Astrocyte of the spinal cord (primary cell): ENCODE data around the gene UAP1L1.

Source experiments
- DNase-seq: peaks from one replicate; pipeline ENCODE4 v3.0.0; 2011; ENCODE audit warnings: low read depth, low spot score
- H3K4me3 ChIP-seq: 2 replicates; pipeline ENCODE4 v1.5.1; 2011; ENCODE audit warnings: low read depth, mild to moderate bottlenecking, low read length, moderate library complexity
- in situ Hi-C: cut with HindIII; loops from 2 replicates; pipeline ENCODE4 v1.10.0; 2017; ENCODE audit warnings: low sequenced_read_pairs
- TF ChIP-seq, protein P1 (sequence below): IDR thresholded peaks from 2 replicates; pipeline ENCODE4 v1.5.1; 2012; ENCODE audit warnings: low read depth, mild to moderate bottlenecking, low read length, inconsistent platforms

UAP1L1 gene

DNA sequence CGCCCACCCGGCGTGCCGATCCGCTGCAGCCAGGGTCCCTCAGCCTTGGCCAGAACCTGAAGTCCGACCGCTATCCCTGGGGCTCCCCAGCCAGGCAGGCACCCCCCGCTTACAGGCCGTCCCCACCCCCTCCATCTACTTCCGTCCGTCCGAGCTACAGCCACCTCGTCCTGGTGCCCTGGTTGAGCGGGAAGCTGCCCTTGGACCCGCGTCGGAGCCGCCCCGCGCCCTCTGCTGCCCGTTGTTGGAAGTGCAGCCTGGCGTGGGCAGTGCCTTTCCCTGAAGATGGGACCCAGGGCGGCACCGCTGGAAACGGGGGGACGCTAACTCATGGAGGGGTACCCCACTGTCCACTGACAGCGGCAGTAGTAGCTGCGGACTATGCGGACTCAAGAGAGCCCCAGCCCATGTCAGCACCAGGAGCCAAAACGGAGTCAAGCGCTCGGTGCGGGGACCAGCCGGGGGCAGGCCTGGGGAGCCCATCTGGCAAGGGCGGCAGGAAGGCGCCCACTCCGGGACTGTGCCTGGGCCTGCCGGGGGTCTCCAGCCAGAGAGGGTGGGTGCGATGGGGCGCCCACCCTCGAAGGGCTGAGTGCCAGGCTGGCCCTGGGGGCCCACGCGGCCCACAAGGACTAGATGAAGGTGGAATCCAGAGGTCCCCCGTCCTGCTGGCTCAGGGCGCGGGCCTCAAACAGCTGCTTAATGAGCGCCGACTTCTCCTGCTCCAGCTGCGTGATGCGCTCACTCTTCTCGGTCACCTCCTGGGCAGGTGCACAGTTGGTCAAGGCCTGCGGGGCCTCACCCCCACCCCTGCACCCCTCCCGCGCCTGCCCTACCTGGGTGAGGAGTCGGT lies 13.1 kb upstream of the UAP1L1 start:
- TF ChIP-seq, protein P1, sequence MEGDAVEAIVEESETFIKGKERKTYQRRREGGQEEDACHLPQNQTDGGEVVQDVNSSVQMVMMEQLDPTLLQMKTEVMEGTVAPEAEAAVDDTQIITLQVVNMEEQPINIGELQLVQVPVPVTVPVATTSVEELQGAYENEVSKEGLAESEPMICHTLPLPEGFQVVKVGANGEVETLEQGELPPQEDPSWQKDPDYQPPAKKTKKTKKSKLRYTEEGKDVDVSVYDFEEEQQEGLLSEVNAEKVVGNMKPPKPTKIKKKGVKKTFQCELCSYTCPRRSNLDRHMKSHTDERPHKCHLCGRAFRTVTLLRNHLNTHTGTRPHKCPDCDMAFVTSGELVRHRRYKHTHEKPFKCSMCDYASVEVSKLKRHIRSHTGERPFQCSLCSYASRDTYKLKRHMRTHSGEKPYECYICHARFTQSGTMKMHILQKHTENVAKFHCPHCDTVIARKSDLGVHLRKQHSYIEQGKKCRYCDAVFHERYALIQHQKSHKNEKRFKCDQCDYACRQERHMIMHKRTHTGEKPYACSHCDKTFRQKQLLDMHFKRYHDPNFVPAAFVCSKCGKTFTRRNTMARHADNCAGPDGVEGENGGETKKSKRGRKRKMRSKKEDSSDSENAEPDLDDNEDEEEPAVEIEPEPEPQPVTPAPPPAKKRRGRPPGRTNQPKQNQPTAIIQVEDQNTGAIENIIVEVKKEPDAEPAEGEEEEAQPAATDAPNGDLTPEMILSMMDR: peak; percentile 97
- H3K4me3 ChIP-seq: no peak overlapping the region
- in situ Hi-C loops: no loop called here
- DNase-seq: no peak

- in situ Hi-C loops: no loop called here
- TF ChIP-seq, protein P1: no peak
- H3K4me3 ChIP-seq: no peak overlapping the region
- no peak for DNase-seq
Observed at GRCh38 chr9:137064880-137065164, 12.5 kb upstream of the UAP1L1 start.

DNA sequence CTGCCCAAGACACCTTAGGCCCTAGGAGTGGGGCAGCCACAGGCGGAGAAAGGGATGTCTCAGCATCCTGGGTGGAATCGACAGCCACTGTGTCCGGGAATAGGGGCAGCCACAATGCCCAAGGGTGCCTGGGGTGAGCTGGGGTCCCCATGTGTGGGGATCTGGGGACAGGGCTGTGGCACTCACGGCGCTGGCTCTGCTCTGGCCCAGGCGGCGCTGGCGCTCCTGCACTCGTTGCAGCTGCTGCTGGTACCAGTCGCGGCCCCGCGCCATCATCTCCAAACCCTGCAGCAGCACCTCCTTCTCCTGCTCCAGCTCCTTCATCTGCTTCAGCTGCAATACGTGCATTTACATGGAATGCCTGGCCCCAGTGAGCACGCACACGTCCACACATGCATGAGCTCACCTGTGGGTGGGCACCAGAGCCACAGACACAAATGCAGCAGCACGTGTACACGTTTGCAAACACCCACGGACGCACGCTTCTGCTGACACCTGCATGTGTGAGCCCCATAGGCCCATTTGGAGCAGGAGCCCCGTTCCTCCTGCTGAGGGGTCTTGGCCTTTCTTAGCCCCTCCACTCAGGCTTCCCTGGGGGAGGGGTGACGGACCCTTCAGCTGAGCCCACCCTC lies 11.9 kb upstream of the UAP1L1 start:
- in situ Hi-C loops: no loop called here
- TF ChIP-seq, protein P1: no peak
- no peak for DNase-seq
- H3K4me3 ChIP-seq: no peak overlapping the region

DNA sequence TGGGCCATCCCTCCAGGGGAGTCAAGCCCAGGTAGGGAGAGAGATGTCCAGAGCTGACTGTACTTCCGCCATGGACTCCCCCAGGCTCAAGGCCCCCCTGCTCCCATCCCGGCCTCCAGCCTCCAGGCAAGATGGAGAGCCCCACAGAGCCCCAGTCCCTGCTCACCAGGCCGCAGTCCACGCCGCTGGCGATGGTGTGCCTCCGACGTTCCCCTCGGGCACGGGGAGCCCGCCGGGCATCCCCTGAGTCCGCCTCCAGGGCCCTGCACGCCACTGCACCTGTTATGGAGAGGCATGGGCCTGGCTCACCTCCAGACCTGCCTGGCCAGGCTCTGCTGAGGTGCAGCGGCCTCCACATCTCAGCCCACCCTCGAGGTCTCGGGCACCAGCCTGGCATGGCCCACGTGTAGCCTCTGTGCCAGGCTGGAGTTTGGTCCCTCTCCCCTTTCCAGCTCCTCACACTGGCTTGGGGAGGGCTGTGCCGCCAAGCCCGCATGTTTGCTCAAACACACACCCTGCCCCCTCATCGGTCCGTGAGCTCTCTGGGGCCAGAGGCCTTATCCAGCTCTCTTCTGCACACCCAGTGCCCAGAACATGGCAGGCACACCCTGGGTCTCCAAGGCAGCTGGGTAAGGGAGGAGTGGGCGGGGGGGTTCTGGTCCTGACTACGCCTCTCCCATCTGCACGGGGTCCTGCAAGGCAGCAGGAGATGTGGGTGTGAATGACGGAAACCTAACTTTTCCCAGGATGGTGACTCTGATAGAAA lies 11.0 kb upstream of the UAP1L1 start:
- no peak overlapping the region for H3K4me3 ChIP-seq
- DNase-seq: no peak
- TF ChIP-seq, protein P1: no peak
- in situ Hi-C loops: no loop called here

DNA sequence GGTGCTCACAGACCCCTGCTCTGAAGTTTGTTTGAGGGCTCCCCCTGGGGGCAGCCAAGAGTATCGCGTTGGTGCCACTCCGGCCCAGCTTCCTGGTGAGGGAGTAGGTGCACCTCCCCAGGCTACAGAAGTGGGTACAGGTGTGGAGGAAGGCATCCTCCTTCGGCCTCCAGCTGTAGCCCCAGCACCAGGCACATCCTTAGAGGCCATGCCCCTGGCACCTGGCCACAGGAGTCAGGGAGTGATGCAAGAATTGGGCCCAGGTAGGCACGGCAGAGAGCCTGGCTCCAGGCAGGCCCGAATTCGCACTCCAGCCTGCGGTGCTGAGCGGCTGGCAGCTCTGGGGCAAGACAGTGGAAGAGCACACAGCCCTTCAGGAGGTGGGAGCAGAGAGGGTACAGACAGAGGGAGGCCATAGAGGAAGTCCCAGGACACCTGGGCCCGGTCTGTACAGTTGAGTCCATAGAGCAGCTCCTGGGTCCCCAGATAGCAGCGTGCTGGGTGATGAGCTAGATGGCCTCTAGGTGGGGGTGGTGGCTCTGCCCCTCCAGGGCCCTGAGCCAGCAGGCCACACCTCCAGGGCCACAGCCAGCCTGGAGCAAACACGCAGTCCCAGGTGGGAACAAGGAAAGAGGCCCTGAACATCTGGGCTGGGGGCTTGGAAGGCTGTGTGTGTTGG lies 9.3 kb upstream of the UAP1L1 start:
- in situ Hi-C loops: no loop called here
- TF ChIP-seq, protein P1: peak; percentile 93
- DNase-seq: peak; percentile 66
- no peak overlapping the region for H3K4me3 ChIP-seq
